CD4-positive, CD25-positive, alpha-beta regulatory T cell (primary cell): ENCODE data around the gene RFC3. TPM values are rescaled to one million over a fixed set of nuclear protein-coding genes. Genes with fewer than 3 reads are reported as not detected.

Source experiments
- ATAC-seq, 2 donors: fragments of 150-1000 bp; cut with Tn5 transposase; one replicate each; pipeline ENCODE4 v1.10.0; 2021; ENCODE audit warnings: low read depth in 2 of 2, moderate number of reproducible peaks in 2 of 2, moderate library complexity in 1 of 2
- DNase-seq, 3 donors: peaks; one replicate each; pipeline versions ENCODE4 v3.0.0 to v3.0.0-alpha.2; 2012 to 2022; ENCODE audit warnings: mixed read lengths in 1 of 3
- H3K27ac ChIP-seq: one replicate; pipeline ENCODE4 v1.7.0; 2013; ENCODE audit warnings: mild to moderate bottlenecking, low read length; ENCODE audit not compliant: insufficient read depth, poor library complexity, severe bottlenecking
- H3K27me3 ChIP-seq: one replicate; pipeline ENCODE4 v1.7.0; 2013; ENCODE audit warnings: low read length; ENCODE audit not compliant: control insufficient read depth, insufficient read depth
- H3K36me3 ChIP-seq: one replicate; pipeline ENCODE4 v1.7.0; 2013; ENCODE audit warnings: mild to moderate bottlenecking, low read length, moderate library complexity; ENCODE audit not compliant: control insufficient read depth, insufficient read depth
- H3K4me1 ChIP-seq: 2 replicates; pipeline ENCODE4 v1.7.0; 2013; ENCODE audit warnings: mild to moderate bottlenecking, low read length; ENCODE audit not compliant: insufficient read depth, control insufficient read depth, poor library complexity, severe bottlenecking
- H3K4me3 ChIP-seq: one replicate; pipeline ENCODE4 v1.7.0; 2013; ENCODE audit warnings: low read depth, mild to moderate bottlenecking, low read length, moderate library complexity
- H3K9me3 ChIP-seq, 2 experiments: 1 replicate in 1 of 2; 2 replicates in 1 of 2; pipeline ENCODE4 v1.7.0; 2013; ENCODE audit warnings: low read length in 2 of 2, mild to moderate bottlenecking in 1 of 2, moderate library complexity in 1 of 2; ENCODE audit not compliant: control insufficient read depth in 2 of 2
- H3K27ac Mint-ChIP-seq, 3 donors: one replicate each; pipeline ENCODE4 v1.8.0; 2020 to 2022; ENCODE audit warnings: mild to moderate bottlenecking in 3 of 3, mixed read lengths in 3 of 3, moderate library complexity in 2 of 3
- H3K27me3 Mint-ChIP-seq: one replicate; pipeline ENCODE4 v1.8.0; 2022; ENCODE audit warnings: mild to moderate bottlenecking, mixed read lengths
- H3K36me3 Mint-ChIP-seq: one replicate; pipeline ENCODE4 v1.8.0; 2020; ENCODE audit warnings: mixed read lengths
- H3K4me1 Mint-ChIP-seq, 4 donors: one replicate each; pipeline ENCODE4 v1.8.0; 2020 to 2022; ENCODE audit warnings: mixed read lengths in 4 of 4, mild to moderate bottlenecking in 1 of 4
- H3K4me3 Mint-ChIP-seq, 4 donors: one replicate each; pipeline ENCODE4 v1.8.0; 2020 to 2022; ENCODE audit warnings: mild to moderate bottlenecking in 4 of 4, mixed read lengths in 4 of 4, moderate library complexity in 3 of 4
- H3K9me3 Mint-ChIP-seq, 7 donors: one replicate each; pipeline ENCODE4 v1.8.0; 2020 to 2022; ENCODE audit warnings: mixed read lengths in 7 of 7, mild to moderate bottlenecking in 3 of 7, moderate library complexity in 2 of 7
- polyA plus RNA-seq, 4 donors: library from polyadenylated mRNA; unstranded; fragments of 300-500 nt; fragmentation: Illumina TruSeq; gene quantifications; one replicate each; pipeline ENCODE4 v1.2.3, GENCODE V29; 2021
- total RNA-seq: library from RNA; stranded (reverse); gene quantifications from one replicate; pipeline ENCODE4 v1.2.3, GENCODE V29; 2022

The RFC3 gene
- total and polyA plus RNA-seq, 5 donors from 2014 or later = 5.0 to 9.9 (median 8.3) TPM

GRCh38 chr13:33855371-33855895 is 37.5 kb downstream of the RFC3 start:
- H3K36me3 ChIP-seq = no peaks in the 10 kb centered on the region
- H3K36me3 Mint-ChIP-seq = peaks cover 14% of the 10 kb centered on the region
- ATAC-seq (no peak), DNase-seq (no peak)
- H3K27ac ChIP-seq = no peak overlapping the region
- H3K4me3 Mint-ChIP-seq = no peak overlapping the region
- no peaks in the 10 kb centered on the region for H3K4me1 ChIP-seq
- no peak overlapping the region for H3K27ac Mint-ChIP-seq
- H3K4me3 ChIP-seq = no peak overlapping the region
- H3K9me3 Mint-ChIP-seq = peaks cover 0 to 6% (median 0%) of the 10 kb centered on the region in 7 donors
- no peaks in the 10 kb centered on the region for H3K9me3 ChIP-seq
- H3K27me3 ChIP-seq = no peaks in the 10 kb centered on the region
- H3K27me3 Mint-ChIP-seq = no peaks in the 10 kb centered on the region
- H3K4me1 Mint-ChIP-seq = no peaks in the 10 kb centered on the region

- no peaks in the 10 kb centered on the region for H3K4me1 ChIP-seq
- H3K27ac ChIP-seq = no peak overlapping the region
- no peaks in the 10 kb centered on the region for H3K27me3 Mint-ChIP-seq
- H3K9me3 ChIP-seq = no peaks in the 10 kb centered on the region
- ATAC-seq = no peak
- no peaks in the 10 kb centered on the region for H3K36me3 ChIP-seq
- H3K27me3 ChIP-seq = no peaks in the 10 kb centered on the region
- no peaks in the 10 kb centered on the region for H3K4me1 Mint-ChIP-seq
- H3K36me3 Mint-ChIP-seq = peaks cover 11% of the 10 kb centered on the region
- H3K27ac Mint-ChIP-seq = no peak overlapping the region
- no peak overlapping the region for H3K4me3 ChIP-seq
- DNase-seq = no peak
- no peak overlapping the region for H3K4me3 Mint-ChIP-seq
- H3K9me3 Mint-ChIP-seq = peaks cover 0 to 4% (median 0%) of the 10 kb centered on the region in 7 donors
Observed at GRCh38 chr13:33859691-33860303, 41.8 kb downstream of the RFC3 start.

GRCh38 chr13:33860526-33860925 is 42.6 kb downstream of the RFC3 start:
- ATAC-seq = no peak
- Mint-ChIP-seq H3K4me3 (no peak overlapping the region), H3K27ac (no peak overlapping the region), H3K4me1 (no peaks in the 10 kb centered on the region), H3K27me3 (no peaks in the 10 kb centered on the region), H3K9me3 (peaks cover 0 to 1% (median 0%) of the 10 kb centered on the region in 7 donors), H3K36me3 (peaks cover 12% of the 10 kb centered on the region)
- Histone ChIP-seq H3K27ac (no peak overlapping the region), H3K4me1 (no peaks in the 10 kb centered on the region), H3K36me3 (no peaks in the 10 kb centered on the region), H3K4me3 (no peak overlapping the region), H3K27me3 (no peaks in the 10 kb centered on the region), H3K9me3 (no peaks in the 10 kb centered on the region)
- DNase-seq = no peak

- peaks cover 8% of the 10 kb centered on the region for H3K36me3 Mint-ChIP-seq
- no peak overlapping the region for H3K4me3 Mint-ChIP-seq
- Histone ChIP-seq H3K4me3 (no peak overlapping the region), H3K36me3 (no peaks in the 10 kb centered on the region), H3K27me3 (no peaks in the 10 kb centered on the region), H3K9me3 (no peaks in the 10 kb centered on the region), H3K27ac (no peak overlapping the region), H3K4me1 (no peaks in the 10 kb centered on the region)
- ATAC-seq = no peak
- no peaks in the 10 kb centered on the region for H3K27me3 Mint-ChIP-seq
- no peak for DNase-seq
- H3K27ac Mint-ChIP-seq = no peak overlapping the region
- H3K9me3 Mint-ChIP-seq = peaks cover 0 to 1% (median 0%) of the 10 kb centered on the region in 7 donors
- no peaks in the 10 kb centered on the region for H3K4me1 Mint-ChIP-seq
Observed at GRCh38 chr13:33862016-33862415, 44.1 kb downstream of the RFC3 start.

GRCh38 chr13:33863188-33863789 is 45.3 kb downstream of the RFC3 start:
- Histone ChIP-seq H3K4me1 (no peaks in the 10 kb centered on the region), H3K27me3 (no peaks in the 10 kb centered on the region), H3K9me3 (no peaks in the 10 kb centered on the region), H3K27ac (no peak overlapping the region), H3K4me3 (no peak overlapping the region), H3K36me3 (no peaks in the 10 kb centered on the region)
- Mint-ChIP-seq H3K4me3 (no peak overlapping the region), H3K4me1 (no peaks in the 10 kb centered on the region), H3K27me3 (no peaks in the 10 kb centered on the region), H3K9me3 (peaks cover 0 to 1% (median 0%) of the 10 kb centered on the region in 7 donors), H3K27ac (no peak overlapping the region), H3K36me3 (peaks cover 8% of the 10 kb centered on the region)
- ATAC-seq (no peak), DNase-seq (no peak)

GRCh38 chr13:33865945-33866344 is 48.0 kb downstream of the RFC3 start:
- DNase-seq (no peak), ATAC-seq (no peak)
- Mint-ChIP-seq H3K27me3 (no peaks in the 10 kb centered on the region), H3K9me3 (peaks cover 0 to 1% (median 0%) of the 10 kb centered on the region in 7 donors), H3K36me3 (peaks cover 4% of the 10 kb centered on the region), H3K27ac (no peak overlapping the region), H3K4me3 (no peak overlapping the region), H3K4me1 (no peaks in the 10 kb centered on the region)
- no peaks in the 10 kb centered on the region for H3K36me3 ChIP-seq
- H3K4me1 ChIP-seq = no peaks in the 10 kb centered on the region
- H3K4me3 ChIP-seq = no peak overlapping the region
- no peaks in the 10 kb centered on the region for H3K9me3 ChIP-seq
- H3K27me3 ChIP-seq = no peaks in the 10 kb centered on the region
- H3K27ac ChIP-seq = no peak overlapping the region

GRCh38 chr13:33867472-33867871 is 49.5 kb downstream of the RFC3 start:
- Mint-ChIP-seq H3K9me3 (peaks cover 0 to 1% (median 0%) of the 10 kb centered on the region in 7 donors), H3K4me1 (no peaks in the 10 kb centered on the region), H3K27me3 (no peaks in the 10 kb centered on the region), H3K27ac (no peak overlapping the region), H3K4me3 (no peak overlapping the region), H3K36me3 (peaks cover 7% of the 10 kb centered on the region)
- Histone ChIP-seq H3K27ac (no peak overlapping the region), H3K36me3 (no peaks in the 10 kb centered on the region), H3K9me3 (no peaks in the 10 kb centered on the region), H3K4me1 (no peaks in the 10 kb centered on the region), H3K4me3 (no peak overlapping the region), H3K27me3 (no peaks in the 10 kb centered on the region)
- no peak for ATAC-seq
- DNase-seq = no peak
